VCaP (cell line): ENCODE results near the gene LPAR5.

Source experiments
- H3K27ac ChIP-seq: fragments of 450-650 bp; 2 replicates; pipeline ENCODE4 v1.5.1; 2017
- TF ChIP-seq, protein P1 (sequence below): fragments of 450-650 bp; conservative IDR thresholded peaks from 2 replicates; pipeline ENCODE4 v1.5.1; 2017; ENCODE audit warnings: mild to moderate bottlenecking, moderate library complexity

The LPAR5 gene

DNA sequence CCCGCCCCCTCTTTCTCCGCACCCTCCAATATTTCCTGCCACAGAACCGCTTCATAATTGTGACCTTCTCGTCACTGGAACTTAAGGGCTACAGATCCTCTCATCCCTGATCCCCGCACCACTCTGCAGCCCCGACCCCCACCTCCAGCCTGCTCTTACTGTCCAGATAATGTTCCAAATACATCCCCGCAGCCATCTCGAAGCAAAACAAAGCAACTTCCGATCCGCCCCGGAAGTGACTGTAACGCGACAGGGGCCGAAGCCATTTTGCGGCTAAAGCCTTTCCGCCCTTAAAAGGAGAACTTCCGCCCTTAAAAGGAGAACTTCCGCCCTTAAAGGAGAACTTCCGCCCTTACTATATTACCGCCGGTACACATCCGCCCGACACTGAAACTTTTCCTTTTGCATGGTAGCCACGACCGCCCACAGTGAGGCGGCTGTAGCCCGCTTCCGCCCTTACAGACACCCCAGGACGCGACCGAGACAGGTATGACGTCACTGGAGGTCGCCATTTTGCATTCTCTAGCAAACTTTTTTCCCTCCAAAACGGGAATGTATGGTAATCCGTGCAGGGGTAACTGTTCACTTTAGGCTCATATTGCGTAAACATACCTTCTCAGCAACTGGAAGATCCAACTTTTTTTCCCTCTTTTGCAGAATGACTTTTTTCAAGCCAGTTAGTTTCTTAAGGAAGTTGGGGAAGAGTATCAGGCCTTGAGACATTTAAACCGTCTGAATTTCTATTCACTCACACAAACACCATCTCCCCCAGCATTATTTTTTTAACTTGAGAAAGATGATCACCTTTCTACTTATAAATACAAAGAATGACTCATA is 27.4 kb upstream of the LPAR5 start, which contains the start of gene ING4:
Gene ING4, minus strand, starts transcription at position 214 of the 837 bp plus-strand sequence. Its CDS starts 18 bp downstream, at position 196.
- peak within 1 kb of the TSS; percentile 65 for H3K27ac ChIP-seq
- TF ChIP-seq, protein P1, sequence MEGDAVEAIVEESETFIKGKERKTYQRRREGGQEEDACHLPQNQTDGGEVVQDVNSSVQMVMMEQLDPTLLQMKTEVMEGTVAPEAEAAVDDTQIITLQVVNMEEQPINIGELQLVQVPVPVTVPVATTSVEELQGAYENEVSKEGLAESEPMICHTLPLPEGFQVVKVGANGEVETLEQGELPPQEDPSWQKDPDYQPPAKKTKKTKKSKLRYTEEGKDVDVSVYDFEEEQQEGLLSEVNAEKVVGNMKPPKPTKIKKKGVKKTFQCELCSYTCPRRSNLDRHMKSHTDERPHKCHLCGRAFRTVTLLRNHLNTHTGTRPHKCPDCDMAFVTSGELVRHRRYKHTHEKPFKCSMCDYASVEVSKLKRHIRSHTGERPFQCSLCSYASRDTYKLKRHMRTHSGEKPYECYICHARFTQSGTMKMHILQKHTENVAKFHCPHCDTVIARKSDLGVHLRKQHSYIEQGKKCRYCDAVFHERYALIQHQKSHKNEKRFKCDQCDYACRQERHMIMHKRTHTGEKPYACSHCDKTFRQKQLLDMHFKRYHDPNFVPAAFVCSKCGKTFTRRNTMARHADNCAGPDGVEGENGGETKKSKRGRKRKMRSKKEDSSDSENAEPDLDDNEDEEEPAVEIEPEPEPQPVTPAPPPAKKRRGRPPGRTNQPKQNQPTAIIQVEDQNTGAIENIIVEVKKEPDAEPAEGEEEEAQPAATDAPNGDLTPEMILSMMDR, result no peak

DNA sequence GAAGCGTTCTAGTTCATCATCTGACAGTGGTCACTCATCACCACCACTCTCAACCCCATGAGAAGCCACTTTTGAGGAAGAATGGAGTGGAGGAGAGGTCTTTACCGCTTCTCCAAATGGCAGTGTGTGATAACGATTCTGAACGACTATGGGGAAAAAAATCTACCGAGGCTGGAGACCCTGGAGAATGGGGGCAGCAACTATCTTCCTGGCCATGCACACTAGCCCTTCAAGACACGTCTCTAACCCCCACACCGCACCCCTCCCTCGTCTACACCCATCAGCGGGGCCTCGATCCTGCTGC is 26.8 kb upstream of the LPAR5 start:
- H3K27ac ChIP-seq, result peak overlapping the region; percentile 65
- TF ChIP-seq, protein P1, result no peak

DNA sequence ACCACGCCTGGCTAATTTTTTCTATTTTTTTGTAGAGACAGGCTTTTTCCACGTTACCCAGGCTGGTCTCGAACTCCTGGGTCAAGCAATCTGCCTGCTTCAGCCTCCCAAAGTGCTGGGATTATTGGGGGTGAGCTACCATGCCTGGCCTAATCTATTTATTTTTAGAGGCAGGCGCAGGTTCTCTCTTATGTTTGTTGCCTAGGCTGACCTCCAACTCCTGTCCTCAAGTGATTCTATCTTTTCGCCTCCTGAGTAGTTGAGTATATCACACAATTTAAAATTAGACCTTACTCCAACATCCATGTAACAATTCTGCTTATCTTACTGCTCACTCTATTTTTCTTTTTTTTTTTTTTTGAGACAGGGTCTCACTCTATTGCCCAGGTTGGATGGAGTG is 18.2 kb upstream of the LPAR5 start:
- TF ChIP-seq, protein P1, result no peak
- no peak overlapping the region for H3K27ac ChIP-seq

DNA sequence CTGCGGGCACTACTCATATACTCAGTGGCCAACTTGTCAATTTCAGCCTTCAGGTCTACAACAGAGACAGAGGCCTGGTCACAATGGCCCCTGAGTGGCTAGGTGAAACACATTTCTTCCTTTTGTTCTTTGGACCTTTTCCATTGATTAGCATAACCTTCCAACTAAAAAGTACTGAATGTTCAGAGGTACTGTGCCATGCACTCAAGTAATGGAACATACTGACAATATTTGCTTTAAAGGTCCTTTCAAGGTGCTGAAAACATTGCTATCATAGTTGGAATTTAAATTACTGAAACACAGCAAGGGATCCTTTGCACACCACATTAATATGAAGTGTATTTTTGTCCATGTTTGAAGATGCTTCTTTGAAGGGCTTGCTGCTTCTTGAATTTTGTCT is 17.6 kb upstream of the LPAR5 start:
- TF ChIP-seq, protein P1, result no peak
- no peak overlapping the region for H3K27ac ChIP-seq

DNA sequence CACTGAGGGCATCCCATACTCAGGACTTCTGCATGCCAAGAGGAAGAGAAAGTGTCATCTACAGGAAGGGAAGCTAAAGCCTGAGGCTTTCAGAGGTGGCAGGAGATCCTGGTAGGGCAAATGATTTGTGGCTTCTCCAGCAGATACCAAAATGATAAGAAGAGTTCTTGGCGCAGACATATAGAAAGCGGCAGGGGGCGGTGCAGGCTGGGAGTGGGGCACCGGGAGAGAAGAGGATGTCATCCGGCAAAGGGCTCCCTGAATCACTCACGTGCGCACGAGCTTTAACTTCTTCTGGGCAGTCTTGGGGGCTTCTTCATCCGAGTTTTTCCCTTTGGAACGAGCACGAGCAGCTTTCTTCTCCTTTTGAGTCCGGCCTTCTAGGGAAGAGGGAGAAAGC is 16.6 kb upstream of the LPAR5 start:
- TF ChIP-seq, protein P1, result no peak
- H3K27ac ChIP-seq, result no peak overlapping the region

DNA sequence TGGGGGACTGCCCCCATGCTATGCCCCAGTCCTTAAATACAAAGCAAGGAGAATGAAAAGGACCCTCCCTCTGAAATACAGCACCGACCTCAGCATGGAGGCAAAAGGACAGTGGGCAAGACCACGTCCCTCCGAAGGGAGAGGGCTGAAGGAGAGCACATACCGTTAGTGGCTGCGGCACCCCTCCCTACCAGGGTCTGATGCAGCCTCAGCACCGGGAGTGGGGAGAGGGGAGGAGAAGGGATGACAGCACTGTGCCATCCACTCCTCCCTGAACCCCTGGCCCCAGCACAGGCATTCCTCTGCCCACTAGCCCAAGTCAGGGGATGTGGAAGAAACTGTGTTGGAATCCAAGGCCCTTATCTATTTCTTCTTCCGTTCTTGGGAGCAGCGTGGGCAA is 15.1 kb upstream of the LPAR5 start:
- H3K27ac ChIP-seq, result no peak overlapping the region
- TF ChIP-seq, protein P1, result no peak

DNA sequence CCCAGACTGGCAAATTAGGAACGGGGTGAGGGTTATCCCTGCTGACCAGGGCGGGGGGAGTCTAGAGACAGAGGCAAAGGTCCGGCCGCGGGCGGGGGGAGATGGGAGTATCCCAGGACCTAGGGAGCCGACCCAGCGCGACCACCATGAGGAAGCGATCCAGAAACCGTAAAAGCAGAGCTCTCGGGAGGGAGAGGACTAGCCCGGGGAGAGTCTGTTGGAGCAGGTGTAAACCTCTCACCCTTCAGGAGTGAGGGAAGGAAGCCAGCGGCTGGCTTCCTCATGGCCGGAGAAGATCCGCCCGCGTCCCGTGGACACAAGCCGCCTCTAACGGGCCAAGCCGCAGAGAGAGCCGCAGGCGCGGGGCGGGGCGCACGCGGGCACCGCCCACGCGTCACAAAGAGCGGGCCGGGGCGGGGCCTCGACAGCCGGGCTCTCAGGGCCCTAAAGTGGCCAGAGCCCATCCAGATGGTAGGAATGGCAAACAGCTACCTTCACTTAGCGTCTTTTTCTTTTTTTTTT is 11.4 kb upstream of the LPAR5 start, which contains the start of gene ACRBP:
Gene ACRBP, minus strand, starts transcription at position 350 of the 522 bp plus-strand sequence. Its CDS starts 66 bp downstream, at position 284.
- H3K27ac ChIP-seq, result no peak within 1 kb of the TSS
- TF ChIP-seq, protein P1, result no peak
